HG03097 (cell line): ENCODE data around the gene EXOC6.
A peak's percentile ranks its signal among the peaks of the same experiment; 100 is the strongest.

Experiments
- ATAC-seq: cut with Tn5 transposase; IDR thresholded peaks from one replicate; pipeline ENCODE4 v1.9.1; 2021; ENCODE audit not compliant: unreplicated experiment, low FRiP score

The EXOC6 gene

GRCh38 chr10:92848441-92849233 is at the start of gene EXOC6:
Gene EXOC6, plus strand, starts transcription at chr10:92848520. Its CDS starts 14 bp downstream, at chr10:92848534.
- peak; percentile 64 for ATAC-seq

- no peak for ATAC-seq
These were observed 48.8 kb upstream of the EXOC6 start for GRCh38 chr10:92799568-92799967.

GRCh38 chr10:92800134-92800733 is 48.1 kb upstream of the EXOC6 start:
- ATAC-seq, result no peak

GRCh38 chr10:92801978-92802872 is 46.1 kb upstream of the EXOC6 start:
- no peak for ATAC-seq

- ATAC-seq, result no peak
These were observed 38.5 kb upstream of the EXOC6 start for GRCh38 chr10:92809840-92810239.

- ATAC-seq, result no peak
These were observed 37.3 kb upstream of the EXOC6 start for GRCh38 chr10:92810934-92811532.

GRCh38 chr10:92811986-92812385 is 36.3 kb upstream of the EXOC6 start:
- no peak for ATAC-seq

GRCh38 chr10:92813979-92814378 is 34.3 kb upstream of the EXOC6 start:
- no peak for ATAC-seq

- ATAC-seq, result no peak
These were observed 33.5 kb upstream of the EXOC6 start for GRCh38 chr10:92814790-92815189.

GRCh38 chr10:92816091-92816531 is 32.2 kb upstream of the EXOC6 start:
- no peak for ATAC-seq

- no peak for ATAC-seq
These were observed 26.2 kb upstream of the EXOC6 start for GRCh38 chr10:92822060-92822634.

GRCh38 chr10:92822964-92823363 is 25.4 kb upstream of the EXOC6 start:
- ATAC-seq, result no peak

GRCh38 chr10:92826061-92826460 is 22.3 kb upstream of the EXOC6 start:
- ATAC-seq, result no peak

- no peak for ATAC-seq
These were observed 21.8 kb upstream of the EXOC6 start for GRCh38 chr10:92826504-92826903.

GRCh38 chr10:92829042-92829785 is 19.1 kb upstream of the EXOC6 start:
- ATAC-seq, result no peak

- no peak for ATAC-seq
These were observed 18.4 kb upstream of the EXOC6 start for GRCh38 chr10:92829786-92830377.

GRCh38 chr10:92830478-92831389 is 17.6 kb upstream of the EXOC6 start:
- ATAC-seq, result no peak

- no peak for ATAC-seq
These were observed 16.2 kb upstream of the EXOC6 start for GRCh38 chr10:92832121-92832520.
